Effector memory CD8-positive, alpha-beta T cell (primary cell): ENCODE measurements around the gene PIK3C3.

Experiments used
- ATAC-seq: fragments of 150-1000 bp; cut with Tn5 transposase; replicated peaks from 2 replicates; pipeline ENCODE4 v1.10.0; 2021; ENCODE audit warnings: mild to moderate bottlenecking, moderate library complexity
- DNase-seq, 3 experiments: peaks; one replicate each; pipeline ENCODE4 v3.0.0; 2021
- H3K27ac Mint-ChIP-seq, 2 donors: one replicate each; pipeline ENCODE4 v1.8.0; 2022; ENCODE audit warnings: mild to moderate bottlenecking in 2 of 2, mixed read lengths in 2 of 2, moderate library complexity in 2 of 2
- H3K27me3 Mint-ChIP-seq, 2 donors: one replicate each; pipeline ENCODE4 v1.8.0; 2022; ENCODE audit warnings: mixed read lengths in 2 of 2
- H3K36me3 Mint-ChIP-seq: one replicate; pipeline ENCODE4 v1.8.0; 2022; ENCODE audit warnings: mild to moderate bottlenecking, moderate library complexity, mixed read lengths; ENCODE audit not compliant: insufficient read depth
- H3K4me1 Mint-ChIP-seq, 2 donors: one replicate each; pipeline ENCODE4 v1.8.0; 2022; ENCODE audit warnings: low read depth in 2 of 2, mixed read lengths in 2 of 2
- H3K4me3 Mint-ChIP-seq, 2 donors: one replicate each; pipeline ENCODE4 v1.8.0; 2022; ENCODE audit warnings: mild to moderate bottlenecking in 2 of 2, mixed read lengths in 2 of 2, moderate library complexity in 2 of 2
- H3K9me3 Mint-ChIP-seq, 2 donors: one replicate each; pipeline ENCODE4 v1.8.0; 2022; ENCODE audit warnings: mixed read lengths in 2 of 2
- total RNA-seq, 9 experiments: gene quantifications; one replicate each; lab custom pipeline; 2026; lab: John Stamatoyannopoulos, UW

PIK3C3 gene
- total RNA-seq, result 71.9 to 115 (median 83.2) reads per million in 9 experiments

DNA sequence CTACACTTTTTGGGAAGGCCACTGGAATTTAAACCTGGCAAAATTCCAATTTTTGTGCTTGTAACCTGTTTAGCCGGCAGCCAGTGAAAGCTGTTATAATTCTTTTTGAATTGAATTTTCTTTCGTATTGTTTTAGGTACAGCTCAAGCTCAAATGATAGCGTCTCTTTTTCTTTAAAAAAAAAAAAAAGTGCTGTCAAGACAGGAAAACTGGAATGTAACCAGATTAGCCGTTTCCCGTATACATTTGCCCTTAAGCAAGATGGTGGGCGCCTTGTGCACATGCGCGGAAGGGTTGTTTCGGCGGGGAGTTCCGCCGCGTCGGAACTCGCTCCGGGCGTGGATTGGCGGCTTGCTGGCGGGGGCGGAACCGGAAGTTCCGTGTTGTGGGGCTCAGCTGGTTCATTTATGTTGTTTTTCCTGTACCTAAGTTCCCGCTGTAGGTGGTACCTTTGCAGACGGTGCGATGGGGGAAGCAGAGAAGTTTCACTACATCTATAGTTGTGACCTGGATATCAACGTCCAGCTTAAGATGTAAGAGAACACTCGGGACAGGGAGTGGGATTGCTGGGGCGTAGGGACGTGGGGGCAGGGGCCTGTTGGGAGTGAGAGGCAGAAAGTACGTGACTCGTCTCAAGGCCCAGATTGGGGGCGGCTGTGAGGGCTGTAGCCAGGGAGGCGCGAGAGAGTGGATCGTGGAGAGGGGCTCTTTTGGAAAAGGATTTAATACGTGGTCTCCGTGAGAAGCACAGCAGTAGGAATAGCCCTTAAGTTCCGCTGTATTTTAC is at the start of gene PIK3C3:
Gene PIK3C3 (plus strand): TSS at position 408 of the 787 bp plus-strand sequence. CDS start 58 bp downstream, at position 466.
- H3K4me1 Mint-ChIP-seq, result peaks cover 25 to 36% of the 10 kb centered on the region in 2 donors
- ATAC-seq (peak; percentile 94), DNase-seq (peak; percentile 94 to 96 (median 95))
- peaks cover 0 to 8% of the 10 kb centered on the region in 2 donors for H3K27me3 Mint-ChIP-seq
- peak within 1 kb of the TSS; percentile 98 to 99 for H3K27ac Mint-ChIP-seq
- no peaks in the 10 kb centered on the region for H3K9me3 Mint-ChIP-seq
- peak within 1 kb of the TSS; percentile 98 to 99 for H3K4me3 Mint-ChIP-seq
- peaks cover 24% of the 10 kb centered on the region for H3K36me3 Mint-ChIP-seq

DNA sequence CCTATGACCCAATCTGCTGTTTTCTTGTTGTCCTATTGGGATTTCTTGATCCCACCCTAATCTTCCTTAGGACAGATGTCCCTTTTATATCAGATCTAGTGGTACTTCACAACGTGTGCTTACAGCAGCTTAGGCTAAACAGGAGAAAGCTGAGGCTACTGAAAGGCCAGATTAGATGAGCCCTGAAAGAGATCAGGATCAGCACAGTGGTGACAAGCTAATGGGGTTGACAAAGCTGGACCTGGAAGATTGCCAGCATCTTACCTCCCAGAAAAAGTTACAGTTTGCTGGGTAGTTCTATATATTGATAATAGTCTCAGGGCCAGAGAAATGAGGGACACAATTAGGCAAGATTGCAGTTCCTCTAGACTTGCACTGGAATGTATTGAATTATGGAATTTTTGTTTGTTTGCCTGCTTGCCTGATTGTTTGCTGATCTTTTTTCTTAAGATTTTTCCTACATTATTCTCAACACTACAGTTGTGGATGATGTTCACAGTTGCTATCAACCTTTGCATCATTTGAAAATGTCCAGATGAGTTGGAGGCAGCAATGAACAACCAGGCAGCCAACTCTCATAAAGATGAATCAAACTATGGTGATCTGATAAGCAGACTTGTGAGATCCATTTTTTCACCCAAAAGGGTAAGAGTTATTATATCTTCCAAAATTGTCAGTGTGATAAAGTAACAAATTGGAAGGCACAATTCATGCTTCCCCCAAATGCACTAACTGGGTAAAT is 49.1 kb upstream of the PIK3C3 start:
- no peaks in the 10 kb centered on the region for H3K9me3 Mint-ChIP-seq

GRCh38 chr18:41906528-41907146 is 48.4 kb upstream of the PIK3C3 start:
- H3K4me1 Mint-ChIP-seq, result peaks cover 10 to 12% of the 10 kb centered on the region in 2 donors
- H3K9me3 Mint-ChIP-seq, result no peaks in the 10 kb centered on the region
- peak; percentile 98 for ATAC-seq
- no peaks in the 10 kb centered on the region for H3K36me3 Mint-ChIP-seq
- H3K27me3 Mint-ChIP-seq, result no peaks in the 10 kb centered on the region
- no peak overlapping the region for H3K27ac Mint-ChIP-seq
- H3K4me3 Mint-ChIP-seq, result peak overlapping the region; percentile 37 to 40
- peak; percentile 20 to 30 (median 23) for DNase-seq

More for the DNA sequence above, 49.1 kb upstream of the PIK3C3 start:
- ATAC-seq, result peak; percentile 8
- DNase-seq, result no peak
- Mint-ChIP-seq H3K27ac (no peak overlapping the region), H3K4me1 (peaks cover 10 to 12% of the 10 kb centered on the region in 2 donors), H3K4me3 (peak overlapping the region in 1 of 2 donors; percentile 37), H3K36me3 (no peaks in the 10 kb centered on the region), H3K27me3 (no peaks in the 10 kb centered on the region)

GRCh38 chr18:41917181-41917580 is 37.9 kb upstream of the PIK3C3 start:
- DNase-seq (no peak), ATAC-seq (no peak)
- Mint-ChIP-seq H3K4me3 (no peak overlapping the region), H3K9me3 (no peaks in the 10 kb centered on the region), H3K27ac (no peak overlapping the region), H3K36me3 (no peaks in the 10 kb centered on the region), H3K27me3 (peaks cover 7 to 22% of the 10 kb centered on the region in 2 donors), H3K4me1 (no peaks in the 10 kb centered on the region)

DNA sequence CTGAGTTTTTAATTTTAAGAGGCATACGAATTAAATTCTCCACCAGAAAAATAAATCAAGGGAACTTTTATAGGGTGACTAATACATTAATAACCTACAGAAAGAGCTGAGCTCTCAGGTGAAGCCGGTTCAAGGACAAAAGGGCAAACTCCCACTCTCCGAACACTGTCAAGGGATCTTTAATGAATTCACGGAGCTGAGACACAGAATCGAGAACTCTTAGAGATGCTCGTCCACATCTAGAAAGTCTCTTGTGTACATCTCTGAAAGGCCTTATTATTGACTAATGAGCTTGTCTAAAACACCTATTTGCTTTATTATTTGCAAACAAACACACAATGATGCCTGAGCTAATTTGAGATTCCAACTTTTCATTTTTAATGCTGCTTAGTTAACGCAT is 33.3 kb upstream of the PIK3C3 start:
- H3K36me3 Mint-ChIP-seq, result no peaks in the 10 kb centered on the region
- ATAC-seq, result no peak
- H3K27me3 Mint-ChIP-seq, result peaks cover 0 to 8% of the 10 kb centered on the region in 2 donors
- no peak overlapping the region for H3K4me3 Mint-ChIP-seq
- no peak for DNase-seq
- no peaks in the 10 kb centered on the region for H3K4me1 Mint-ChIP-seq
- H3K27ac Mint-ChIP-seq, result no peak overlapping the region
- no peaks in the 10 kb centered on the region for H3K9me3 Mint-ChIP-seq

- Mint-ChIP-seq H3K27ac (no peak overlapping the region), H3K4me3 (no peak overlapping the region), H3K36me3 (no peaks in the 10 kb centered on the region), H3K4me1 (no peaks in the 10 kb centered on the region), H3K27me3 (peaks cover 0 to 4% of the 10 kb centered on the region in 2 donors), H3K9me3 (no peaks in the 10 kb centered on the region)
- ATAC-seq (no peak), DNase-seq (no peak)
Observed at GRCh38 chr18:41922176-41922575, 32.9 kb upstream of the PIK3C3 start.

DNA sequence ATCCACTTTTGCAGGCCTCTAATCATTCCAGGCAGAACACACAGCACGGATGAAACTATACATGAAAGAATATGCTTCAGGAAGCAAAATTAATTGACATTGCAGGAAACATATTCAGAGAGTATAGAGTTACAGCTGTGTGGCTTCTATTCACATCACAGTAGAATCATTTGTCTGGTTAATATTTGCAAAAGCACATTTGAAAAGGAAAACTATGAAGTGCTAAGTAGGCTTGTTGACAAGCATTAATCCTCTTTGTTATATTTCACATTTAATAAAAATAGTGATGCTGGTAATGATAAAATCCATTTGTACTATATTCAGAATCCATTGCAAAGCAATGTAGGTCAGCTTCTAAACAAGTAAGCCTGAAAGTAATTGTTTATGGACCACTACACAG is 32.2 kb upstream of the PIK3C3 start:
- Mint-ChIP-seq H3K27ac (no peak overlapping the region), H3K9me3 (no peaks in the 10 kb centered on the region), H3K27me3 (peaks cover 0 to 4% of the 10 kb centered on the region in 2 donors), H3K36me3 (no peaks in the 10 kb centered on the region), H3K4me3 (no peak overlapping the region), H3K4me1 (no peaks in the 10 kb centered on the region)
- DNase-seq, result no peak
- ATAC-seq, result no peak

- Mint-ChIP-seq H3K36me3 (no peaks in the 10 kb centered on the region), H3K4me1 (no peaks in the 10 kb centered on the region), H3K27me3 (peaks cover 0 to 4% of the 10 kb centered on the region in 2 donors), H3K27ac (no peak overlapping the region), H3K9me3 (no peaks in the 10 kb centered on the region), H3K4me3 (no peak overlapping the region)
- DNase-seq (no peak), ATAC-seq (no peak)
Observed at GRCh38 chr18:41923446-41923845, 31.6 kb upstream of the PIK3C3 start.

DNA sequence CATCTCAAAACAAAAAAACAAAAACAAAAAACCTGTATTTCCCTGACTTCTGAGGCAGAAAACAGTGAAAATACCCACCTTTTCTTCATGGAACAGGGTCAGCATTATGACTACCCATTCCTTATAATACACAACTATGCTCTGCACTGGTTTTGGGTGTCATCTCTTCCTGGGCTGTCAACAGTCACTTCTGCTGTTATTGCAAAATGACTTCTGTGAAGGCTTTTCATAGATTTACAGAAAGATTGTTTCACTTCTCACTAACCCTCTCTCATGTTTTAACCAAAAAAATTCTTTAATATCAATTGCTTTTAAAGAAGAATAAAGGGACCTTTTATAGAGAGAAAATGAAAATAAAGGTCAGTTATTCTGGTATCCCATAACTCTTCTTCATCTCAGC is 26.5 kb upstream of the PIK3C3 start:
- ATAC-seq (no peak), DNase-seq (no peak)
- Mint-ChIP-seq H3K27me3 (peaks cover 0 to 5% of the 10 kb centered on the region in 2 donors), H3K9me3 (no peaks in the 10 kb centered on the region), H3K36me3 (no peaks in the 10 kb centered on the region), H3K4me1 (no peaks in the 10 kb centered on the region), H3K27ac (no peak overlapping the region), H3K4me3 (no peak overlapping the region)

DNA sequence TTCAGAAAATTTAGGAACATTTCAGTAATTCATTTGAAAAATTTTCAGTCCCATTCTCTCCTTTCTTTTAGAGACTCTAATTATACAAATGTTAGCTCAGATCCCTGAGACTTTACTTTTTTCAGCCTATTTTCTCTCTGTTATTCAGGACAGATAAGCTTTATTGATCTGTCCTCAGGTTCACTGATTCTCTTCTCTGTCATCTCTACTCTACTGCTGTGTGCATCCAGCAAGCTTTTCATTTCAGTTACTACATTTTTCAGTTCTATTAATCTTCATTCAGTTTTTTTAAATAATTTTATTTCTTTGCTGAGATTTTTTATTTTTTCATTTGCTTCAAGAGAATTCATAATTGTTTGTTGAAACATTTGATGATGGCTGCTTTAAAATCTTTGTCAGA is 22.1 kb upstream of the PIK3C3 start:
- no peak for ATAC-seq

GRCh38 chr18:41933778-41934177 is 21.3 kb upstream of the PIK3C3 start:
- H3K4me3 Mint-ChIP-seq, result no peak overlapping the region
- H3K9me3 Mint-ChIP-seq, result no peaks in the 10 kb centered on the region
- ATAC-seq (no peak), DNase-seq (no peak)
- H3K27ac Mint-ChIP-seq, result no peak overlapping the region
- H3K36me3 Mint-ChIP-seq, result no peaks in the 10 kb centered on the region
- H3K4me1 Mint-ChIP-seq, result peaks cover 1 to 9% of the 10 kb centered on the region in 2 donors
- H3K27me3 Mint-ChIP-seq, result peaks cover 6 to 11% of the 10 kb centered on the region in 2 donors

More for the DNA sequence above, 22.1 kb upstream of the PIK3C3 start:
- Mint-ChIP-seq H3K9me3 (no peaks in the 10 kb centered on the region), H3K4me3 (no peak overlapping the region), H3K4me1 (peaks cover 1 to 9% of the 10 kb centered on the region in 2 donors), H3K36me3 (no peaks in the 10 kb centered on the region), H3K27ac (no peak overlapping the region), H3K27me3 (peaks cover 6 to 11% of the 10 kb centered on the region in 2 donors)
- DNase-seq, result no peak

DNA sequence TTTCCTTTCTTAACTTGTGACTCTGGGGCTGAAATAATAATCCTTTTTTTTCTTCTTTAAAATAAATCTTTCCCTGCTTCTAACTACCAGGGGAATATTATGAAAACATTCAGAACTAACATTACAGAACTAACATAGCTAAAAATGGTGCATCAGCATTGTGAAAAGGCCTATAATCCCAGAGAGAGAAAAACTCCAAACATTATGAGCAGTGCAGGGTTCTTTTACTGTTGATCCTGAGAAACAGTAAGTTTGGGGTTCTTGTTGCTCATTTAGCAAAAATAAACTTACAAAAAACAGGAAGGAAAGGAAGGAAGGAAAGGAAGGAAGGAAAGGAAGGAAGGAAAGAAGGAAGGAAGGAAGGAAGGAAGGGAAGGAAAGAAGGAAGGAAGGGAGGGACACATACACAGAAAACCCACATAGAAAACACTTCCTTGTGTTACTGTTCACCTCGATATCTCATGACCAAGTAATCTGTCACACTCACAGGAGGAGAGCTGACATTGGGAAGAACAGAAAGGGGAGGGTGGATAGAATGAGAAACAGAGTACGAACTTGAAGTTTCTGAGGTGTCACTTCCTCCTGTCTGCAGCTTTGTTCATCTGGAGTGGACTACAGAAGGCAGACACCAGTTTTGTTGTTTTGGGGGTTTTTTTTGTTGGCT is 18.4 kb upstream of the PIK3C3 start:
- Mint-ChIP-seq H3K9me3 (no peaks in the 10 kb centered on the region), H3K27me3 (peaks cover 26 to 28% of the 10 kb centered on the region in 2 donors), H3K27ac (peak overlapping the region; percentile 0 to 12), H3K4me3 (no peak overlapping the region), H3K4me1 (peaks cover 1 to 9% of the 10 kb centered on the region in 2 donors), H3K36me3 (no peaks in the 10 kb centered on the region)
- ATAC-seq (peak; percentile 32), DNase-seq (no peak)

DNA sequence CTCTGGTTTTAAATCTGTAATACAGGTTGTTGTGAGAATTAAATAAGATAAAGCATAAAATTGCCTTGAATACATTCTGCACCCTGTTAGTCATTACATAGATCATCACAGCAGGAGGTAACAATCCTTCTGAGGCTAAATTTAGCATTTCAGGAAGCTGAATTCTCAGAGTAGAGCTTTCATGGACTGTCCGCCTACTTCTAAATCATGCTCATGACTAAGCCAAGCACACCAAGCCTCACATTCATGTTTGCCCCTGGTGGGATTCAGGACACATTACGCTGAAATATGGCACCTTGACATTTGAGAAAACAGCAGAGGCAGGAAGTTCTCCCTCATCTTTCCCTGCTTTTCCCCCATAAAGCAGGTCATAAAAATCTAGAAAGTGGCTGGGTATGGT is 16.6 kb upstream of the PIK3C3 start:
- Mint-ChIP-seq H3K27ac (no peak overlapping the region), H3K27me3 (peaks cover 28 to 40% of the 10 kb centered on the region in 2 donors), H3K4me1 (peaks cover 1 to 9% of the 10 kb centered on the region in 2 donors), H3K4me3 (no peak overlapping the region), H3K9me3 (no peaks in the 10 kb centered on the region), H3K36me3 (no peaks in the 10 kb centered on the region)
- DNase-seq, result no peak
- ATAC-seq, result no peak
